Stomach smooth muscle (tissue), 2 donors: ENCODE data around the gene CDC26.

Experiments
- H3K27ac ChIP-seq: one replicate; pipeline ENCODE4 v1.7.0; 2013; ENCODE audit warnings: mild to moderate bottlenecking, low read length, inconsistent platforms
- H3K27me3 ChIP-seq, 2 donors: one replicate each; pipeline ENCODE4 v1.7.0; 2013; ENCODE audit warnings: low read length in 2 of 2; ENCODE audit not compliant: insufficient read depth in 2 of 2, control insufficient read depth in 1 of 2
- H3K36me3 ChIP-seq, 2 donors: one replicate each; pipeline ENCODE4 v1.7.0; 2013; ENCODE audit warnings: low read length in 2 of 2; ENCODE audit not compliant: control insufficient read depth in 2 of 2, insufficient read depth in 2 of 2
- H3K4me1 ChIP-seq: one replicate; pipeline ENCODE4 v1.7.0; 2013; ENCODE audit warnings: low read length; ENCODE audit not compliant: control insufficient read depth, insufficient read depth
- H3K4me3 ChIP-seq, 2 donors: one replicate each; pipeline ENCODE4 v1.7.0; 2013; ENCODE audit warnings: low read length in 2 of 2
- H3K9ac ChIP-seq, 2 donors: one replicate each; pipeline ENCODE4 v1.7.0; 2013; ENCODE audit warnings: low read length in 2 of 2, mild to moderate bottlenecking in 1 of 2
- H3K9me3 ChIP-seq, 2 donors: one replicate each; pipeline ENCODE4 v1.7.0; 2013; ENCODE audit warnings: low read length in 2 of 2; ENCODE audit not compliant: control insufficient read depth in 2 of 2
- donor health status: healthy.
- donor health status: Pancreatic carcinoma.

Gene CDC26

GRCh38 chr9:113221003-113221799 is 54.2 kb downstream of the CDC26 start, which contains the start of the genes FKBP15 and SLC31A1:
FKBP15 (minus strand) TSS chr9:113221277; CDS start chr9:113221243, 34 bp downstream.
SLC31A1 (plus strand) TSS chr9:113221544; CDS start chr9:113256149, 34,605 bp downstream.
- Histone ChIP-seq H3K9me3 (no peaks in the 10 kb centered on the region), H3K27ac (peak within 1 kb of the TSS; percentile 81), H3K36me3 (no peaks in the 10 kb centered on the region), H3K27me3 (no peaks in the 10 kb centered on the region), H3K4me3 (peak within 1 kb of the TSS; percentile 94 to 98), H3K9ac (peak within 1 kb of the TSS; percentile 87 to 94), H3K4me1 (peaks cover 19% of the 10 kb centered on the region)

DNA sequence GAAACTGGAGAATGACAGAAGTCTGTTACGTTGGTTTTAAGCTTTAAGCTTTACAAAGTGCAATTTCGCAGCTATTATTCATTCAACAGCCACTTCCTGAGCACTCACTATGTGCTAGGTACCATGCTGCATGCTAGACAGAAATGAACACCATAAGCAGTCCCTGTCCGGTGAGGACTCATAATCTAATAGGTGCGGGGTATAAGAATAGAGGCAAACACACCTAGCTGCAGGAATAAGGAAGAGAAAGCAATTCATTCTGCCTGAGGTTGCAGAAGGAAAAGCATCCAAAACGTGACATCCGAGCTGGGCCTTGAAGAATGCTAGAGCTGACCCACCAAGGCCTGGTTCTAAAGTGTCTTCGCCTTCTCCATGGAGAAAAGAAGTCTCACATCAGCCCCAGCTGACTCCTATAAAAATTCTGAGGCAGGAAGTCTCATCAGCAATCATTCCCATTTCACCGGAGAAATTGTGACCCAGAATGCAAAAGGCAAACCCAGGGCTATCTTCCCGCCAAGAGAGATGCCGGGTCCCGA is 54.8 kb downstream of the CDC26 start:
- H3K4me1 ChIP-seq = peaks cover 19% of the 10 kb centered on the region
- no peaks in the 10 kb centered on the region for H3K9me3 ChIP-seq
- peak overlapping the region; percentile 94 to 98 for H3K4me3 ChIP-seq
- H3K36me3 ChIP-seq = no peaks in the 10 kb centered on the region
- H3K9ac ChIP-seq = peak overlapping the region; percentile 82 to 94
- no peaks in the 10 kb centered on the region for H3K27me3 ChIP-seq
- peak overlapping the region; percentile 81 for H3K27ac ChIP-seq

- Histone ChIP-seq H3K27me3 (no peaks in the 10 kb centered on the region), H3K9me3 (no peaks in the 10 kb centered on the region), H3K4me1 (peaks cover 19% of the 10 kb centered on the region), H3K9ac (peak overlapping the region; percentile 82 to 94), H3K27ac (no peak overlapping the region), H3K36me3 (no peaks in the 10 kb centered on the region), H3K4me3 (peak overlapping the region; percentile 94 to 98)
These were observed 55.4 kb downstream of the CDC26 start for GRCh38 chr9:113219969-113220368.

GRCh38 chr9:113219186-113219936 is 56.0 kb downstream of the CDC26 start:
- no peaks in the 10 kb centered on the region for H3K36me3 ChIP-seq
- no peaks in the 10 kb centered on the region for H3K9me3 ChIP-seq
- no peaks in the 10 kb centered on the region for H3K27me3 ChIP-seq
- no peak overlapping the region for H3K9ac ChIP-seq
- peak overlapping the region in 1 of 2 donors; percentile 94 for H3K4me3 ChIP-seq
- peaks cover 19% of the 10 kb centered on the region for H3K4me1 ChIP-seq
- no peak overlapping the region for H3K27ac ChIP-seq
